DND-41 (cell line): Measurements from ENCODE around the gene PSMA6.

Source experiments
- EZH2 ChIP-seq: IDR thresholded peaks from 3 replicates; pipeline ENCODE4 v1.6.1; 2012; ENCODE audit warnings: borderline replicate concordance, low read depth, mild to moderate bottlenecking, moderate library complexity, low read length, inconsistent platforms; ENCODE audit not compliant: severe bottlenecking
- TF ChIP-seq, protein P1 (sequence below): IDR thresholded peaks from 2 replicates; pipeline ENCODE4 v1.5.1; 2012; ENCODE audit warnings: borderline replicate concordance, low read length, moderate library complexity, mild to moderate bottlenecking; ENCODE audit not compliant: poor library complexity, severe bottlenecking; ENCODE audit errors: extremely low read depth

DNA sequence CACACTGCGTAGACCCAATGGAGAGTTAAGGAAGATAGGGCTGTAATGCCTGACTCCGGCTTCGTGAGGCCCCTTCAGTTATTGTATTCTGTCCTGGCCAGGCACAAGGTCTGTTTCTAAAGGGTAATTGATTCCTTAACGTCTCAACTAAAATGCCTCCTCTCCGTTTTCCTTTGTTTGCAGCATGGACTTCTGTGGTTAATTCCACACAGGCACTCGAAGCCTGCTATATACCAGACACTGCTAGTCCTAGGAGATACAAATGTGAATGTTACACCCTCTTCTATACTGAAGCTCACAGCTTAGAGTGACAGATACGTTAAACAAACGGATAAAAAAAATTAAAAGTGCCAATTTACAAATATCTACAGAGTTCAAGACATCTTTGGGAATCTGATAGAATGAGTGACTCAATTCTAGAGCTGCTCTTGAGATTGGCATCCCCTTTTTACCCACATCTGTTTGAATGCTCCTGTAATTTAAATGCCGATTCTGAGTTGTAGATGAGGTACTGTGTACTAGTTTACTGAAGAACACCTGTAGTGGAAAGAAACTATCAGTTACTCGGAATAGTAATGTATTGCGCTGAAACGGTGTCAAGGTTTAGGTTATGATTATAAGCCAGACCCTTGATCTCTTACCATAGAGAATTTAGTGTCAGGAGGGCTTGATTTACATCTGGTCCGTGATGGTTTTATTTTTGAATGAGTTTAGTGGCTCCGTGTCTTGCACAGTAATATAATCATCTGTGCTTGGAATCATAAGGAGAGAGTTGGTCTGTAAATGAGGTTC lies 784 bp downstream of the PSMA6 start:
- TF ChIP-seq, protein P1, sequence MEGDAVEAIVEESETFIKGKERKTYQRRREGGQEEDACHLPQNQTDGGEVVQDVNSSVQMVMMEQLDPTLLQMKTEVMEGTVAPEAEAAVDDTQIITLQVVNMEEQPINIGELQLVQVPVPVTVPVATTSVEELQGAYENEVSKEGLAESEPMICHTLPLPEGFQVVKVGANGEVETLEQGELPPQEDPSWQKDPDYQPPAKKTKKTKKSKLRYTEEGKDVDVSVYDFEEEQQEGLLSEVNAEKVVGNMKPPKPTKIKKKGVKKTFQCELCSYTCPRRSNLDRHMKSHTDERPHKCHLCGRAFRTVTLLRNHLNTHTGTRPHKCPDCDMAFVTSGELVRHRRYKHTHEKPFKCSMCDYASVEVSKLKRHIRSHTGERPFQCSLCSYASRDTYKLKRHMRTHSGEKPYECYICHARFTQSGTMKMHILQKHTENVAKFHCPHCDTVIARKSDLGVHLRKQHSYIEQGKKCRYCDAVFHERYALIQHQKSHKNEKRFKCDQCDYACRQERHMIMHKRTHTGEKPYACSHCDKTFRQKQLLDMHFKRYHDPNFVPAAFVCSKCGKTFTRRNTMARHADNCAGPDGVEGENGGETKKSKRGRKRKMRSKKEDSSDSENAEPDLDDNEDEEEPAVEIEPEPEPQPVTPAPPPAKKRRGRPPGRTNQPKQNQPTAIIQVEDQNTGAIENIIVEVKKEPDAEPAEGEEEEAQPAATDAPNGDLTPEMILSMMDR, result no peak
- no peak for TF ChIP-seq EZH2
